ENCODE data around the gene NISCH. TPM values are rescaled to one million over a fixed set of nuclear protein-coding genes. Genes with fewer than 3 reads are reported as not detected.

Gene NISCH
- total and polyA plus RNA-seq, 2 donors (not counting 1 experiment from before 2014, with no cell fraction given): 31.1 to 69.9 TPM

DNA sequence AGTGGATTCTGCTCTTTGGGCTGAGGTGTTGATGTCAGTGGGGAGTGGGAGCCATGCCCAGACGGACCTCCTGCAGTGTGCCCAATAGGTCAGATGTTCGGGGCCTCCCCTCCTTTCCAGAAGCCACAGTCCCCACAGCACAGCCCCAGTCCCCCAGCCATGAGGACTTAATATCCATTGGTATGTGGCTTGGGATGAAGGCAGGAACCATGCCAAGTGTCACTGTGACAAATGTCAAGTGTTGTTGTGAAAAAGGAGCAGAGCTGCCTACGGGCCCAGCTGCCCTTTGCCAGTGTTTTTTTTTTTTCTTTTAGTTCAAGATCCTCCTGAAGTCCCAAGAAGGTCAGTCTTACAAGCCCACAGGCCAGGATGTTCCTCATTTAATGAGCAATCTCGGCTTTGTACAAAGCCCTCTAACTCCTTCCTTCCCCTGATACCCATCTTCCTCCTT lies 22.7 kb upstream of the NISCH start:
- Histone ChIP-seq H3K9ac (ENCODE audit: insufficient read depth, low read length) (no peak overlapping the region), H3K27me3 (ENCODE audit: control insufficient read depth, insufficient read depth, low read length) (peaks cover 9% of the 10 kb centered on the region), H3K36me3 (ENCODE audit: control insufficient read depth, insufficient read depth, low read length) (no peaks in the 10 kb centered on the region), H3K79me2 (ENCODE audit: control insufficient read depth, insufficient read depth, low read length) (no peaks in the 10 kb centered on the region), H3K4me3 (replicated peaks in 1 of 4; ENCODE audit: control extremely low read depth in 1 of 4, insufficient read depth in 1 of 4, low read depth in 3 of 4, low read length in 4 of 4) (no peak overlapping the region), H2AFZ (ENCODE audit: low read length) (no peak overlapping the region), H3K27ac (ENCODE audit: insufficient read depth, low read length) (no peak overlapping the region), H3K4me1 (ENCODE audit: control insufficient read depth, extremely low read depth, insufficient read depth, low read length) (no peaks in the 10 kb centered on the region), H3K4me2 (ENCODE audit: extremely low read depth, insufficient read depth, low read length) (no peak overlapping the region), H4K20me1 (ENCODE audit: control insufficient read depth, extremely low read depth, insufficient read depth, low read length) (no peaks in the 10 kb centered on the region), H3K9me3 (ENCODE audit: control insufficient read depth, insufficient read depth, low read depth, low read length) (no peaks in the 10 kb centered on the region)
- no peak for DNase-seq (ENCODE audit: low read depth in 2 of 2)
- TF ChIP-seq, protein P1, sequence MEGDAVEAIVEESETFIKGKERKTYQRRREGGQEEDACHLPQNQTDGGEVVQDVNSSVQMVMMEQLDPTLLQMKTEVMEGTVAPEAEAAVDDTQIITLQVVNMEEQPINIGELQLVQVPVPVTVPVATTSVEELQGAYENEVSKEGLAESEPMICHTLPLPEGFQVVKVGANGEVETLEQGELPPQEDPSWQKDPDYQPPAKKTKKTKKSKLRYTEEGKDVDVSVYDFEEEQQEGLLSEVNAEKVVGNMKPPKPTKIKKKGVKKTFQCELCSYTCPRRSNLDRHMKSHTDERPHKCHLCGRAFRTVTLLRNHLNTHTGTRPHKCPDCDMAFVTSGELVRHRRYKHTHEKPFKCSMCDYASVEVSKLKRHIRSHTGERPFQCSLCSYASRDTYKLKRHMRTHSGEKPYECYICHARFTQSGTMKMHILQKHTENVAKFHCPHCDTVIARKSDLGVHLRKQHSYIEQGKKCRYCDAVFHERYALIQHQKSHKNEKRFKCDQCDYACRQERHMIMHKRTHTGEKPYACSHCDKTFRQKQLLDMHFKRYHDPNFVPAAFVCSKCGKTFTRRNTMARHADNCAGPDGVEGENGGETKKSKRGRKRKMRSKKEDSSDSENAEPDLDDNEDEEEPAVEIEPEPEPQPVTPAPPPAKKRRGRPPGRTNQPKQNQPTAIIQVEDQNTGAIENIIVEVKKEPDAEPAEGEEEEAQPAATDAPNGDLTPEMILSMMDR (conservative IDR thresholded peaks at IDR 0.05 in 1 of 2, IDR thresholded peaks at IDR 0.05 in 1 of 2; ENCODE audit: low read depth in 1 of 2, low read length in 2 of 2): no peak
- no peak for TF ChIP-seq EZH2 (IDR thresholded peaks at IDR 0.05; ENCODE audit: low read length, missing control alignments)

DNA sequence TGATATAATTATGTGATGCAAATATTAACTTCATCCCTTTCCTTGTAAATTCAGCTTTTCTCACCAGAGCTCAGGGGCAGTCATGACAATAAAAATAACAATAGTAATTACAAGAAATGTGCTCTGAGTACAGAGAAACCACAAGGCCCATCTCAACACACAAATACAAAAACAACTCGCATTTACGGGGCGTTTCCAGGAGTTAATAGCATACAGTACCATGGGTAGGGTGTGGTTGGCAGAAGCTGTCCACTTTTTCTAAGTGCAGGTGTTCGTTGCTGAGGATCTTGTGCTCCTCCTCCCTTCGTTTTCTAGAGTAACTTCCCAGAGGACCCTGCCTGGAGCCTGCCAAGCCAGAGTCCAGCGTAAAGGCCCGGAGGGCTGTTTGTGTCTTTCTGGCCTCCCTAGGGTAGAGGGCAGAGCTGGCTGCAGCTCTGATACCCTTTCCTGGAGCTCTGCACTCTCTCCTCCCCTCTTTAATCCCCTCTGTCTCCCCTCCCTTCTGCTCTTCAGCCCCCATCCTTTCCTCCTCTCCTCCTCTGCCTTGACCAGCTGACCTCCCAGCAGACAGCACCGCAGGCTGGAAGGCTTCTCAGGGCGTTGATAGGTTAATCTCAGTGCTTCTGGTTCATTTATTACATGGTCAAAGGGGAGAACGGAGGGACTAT lies 21.9 kb upstream of the NISCH start:
- no peak overlapping the region for H3K4me2 ChIP-seq (ENCODE audit: extremely low read depth, insufficient read depth, low read length)
- H3K36me3 ChIP-seq (ENCODE audit: control insufficient read depth, insufficient read depth, low read length): no peaks in the 10 kb centered on the region
- no peaks in the 10 kb centered on the region for H3K9me3 ChIP-seq (ENCODE audit: control insufficient read depth, insufficient read depth, low read depth, low read length)
- no peaks in the 10 kb centered on the region for H3K79me2 ChIP-seq (ENCODE audit: control insufficient read depth, insufficient read depth, low read length)
- TF ChIP-seq EZH2 (IDR thresholded peaks at IDR 0.05; ENCODE audit: low read length, missing control alignments): no peak
- TF ChIP-seq, protein P1 (conservative IDR thresholded peaks at IDR 0.05 in 1 of 2, IDR thresholded peaks at IDR 0.05 in 1 of 2; ENCODE audit: low read depth in 1 of 2, low read length in 2 of 2): no peak
- H3K4me1 ChIP-seq (ENCODE audit: control insufficient read depth, extremely low read depth, insufficient read depth, low read length): no peaks in the 10 kb centered on the region
- no peak overlapping the region for H3K4me3 ChIP-seq (replicated peaks in 1 of 4; ENCODE audit: control extremely low read depth in 1 of 4, insufficient read depth in 1 of 4, low read depth in 3 of 4, low read length in 4 of 4)
- H3K27me3 ChIP-seq (ENCODE audit: control insufficient read depth, insufficient read depth, low read length): peaks cover 9% of the 10 kb centered on the region
- no peak for DNase-seq (ENCODE audit: low read depth in 2 of 2)
- H3K27ac ChIP-seq (ENCODE audit: insufficient read depth, low read length): no peak overlapping the region
- H2AFZ ChIP-seq (ENCODE audit: low read length): no peak overlapping the region
- H4K20me1 ChIP-seq (ENCODE audit: control insufficient read depth, extremely low read depth, insufficient read depth, low read length): no peaks in the 10 kb centered on the region
- no peak overlapping the region for H3K9ac ChIP-seq (ENCODE audit: insufficient read depth, low read length)

DNA sequence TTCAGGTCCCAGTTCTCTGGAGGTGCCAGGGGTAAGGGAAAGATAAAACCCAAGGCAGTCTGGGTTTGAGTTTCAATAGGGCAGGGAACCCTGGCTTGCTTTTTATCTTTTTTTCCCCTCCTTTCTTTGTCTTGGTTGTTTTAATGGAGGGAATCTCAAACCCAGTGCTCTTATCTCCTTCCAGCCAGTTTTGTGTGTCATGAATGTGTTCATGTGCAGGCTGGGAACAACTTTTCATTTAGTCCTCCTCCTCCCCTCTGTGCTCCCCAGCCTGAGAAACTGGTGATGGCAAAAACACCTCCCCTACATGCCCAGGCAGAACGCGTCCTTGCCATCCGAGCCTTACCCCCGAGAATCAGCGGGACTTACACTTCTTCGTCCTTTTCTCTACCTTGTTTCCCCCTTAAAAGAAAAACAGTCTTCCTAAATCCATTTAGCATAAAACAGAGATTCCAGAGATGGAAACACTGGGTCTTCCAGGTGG lies 21.4 kb upstream of the NISCH start:
- Histone ChIP-seq H3K9ac (ENCODE audit: insufficient read depth, low read length) (no peak overlapping the region), H4K20me1 (ENCODE audit: control insufficient read depth, extremely low read depth, insufficient read depth, low read length) (no peaks in the 10 kb centered on the region), H3K79me2 (ENCODE audit: control insufficient read depth, insufficient read depth, low read length) (no peaks in the 10 kb centered on the region), H3K4me1 (ENCODE audit: control insufficient read depth, extremely low read depth, insufficient read depth, low read length) (no peaks in the 10 kb centered on the region), H3K4me2 (ENCODE audit: extremely low read depth, insufficient read depth, low read length) (no peak overlapping the region), H2AFZ (ENCODE audit: low read length) (no peak overlapping the region), H3K36me3 (ENCODE audit: control insufficient read depth, insufficient read depth, low read length) (no peaks in the 10 kb centered on the region), H3K27ac (ENCODE audit: insufficient read depth, low read length) (no peak overlapping the region), H3K9me3 (ENCODE audit: control insufficient read depth, insufficient read depth, low read depth, low read length) (no peaks in the 10 kb centered on the region), H3K4me3 (replicated peaks in 1 of 4; ENCODE audit: control extremely low read depth in 1 of 4, insufficient read depth in 1 of 4, low read depth in 3 of 4, low read length in 4 of 4) (no peak overlapping the region), H3K27me3 (ENCODE audit: control insufficient read depth, insufficient read depth, low read length) (peaks cover 9% of the 10 kb centered on the region)
- TF ChIP-seq, protein P1 (conservative IDR thresholded peaks at IDR 0.05 in 1 of 2, IDR thresholded peaks at IDR 0.05 in 1 of 2; ENCODE audit: low read depth in 1 of 2, low read length in 2 of 2): no peak
- TF ChIP-seq EZH2 (IDR thresholded peaks at IDR 0.05; ENCODE audit: low read length, missing control alignments): no peak
- DNase-seq (ENCODE audit: low read depth in 2 of 2): no peak
